HCT116 (cell line): ENCODE data around the gene CNBD2. TPM values are rescaled to one million over a fixed set of nuclear protein-coding genes. Genes with fewer than 3 reads are reported as not detected.

Experiments
- ATAC-seq: fragments of 200-7000 bp; cut with Tn5 transposase; 2 replicates; pipeline ENCODE4 v1.9.1; 2020; ENCODE audit warnings: mild to moderate bottlenecking, moderate library complexity
- BruUV-seq: library from RNA; stranded (reverse); fragments of 400-500 nt; replicated peaks from 2 replicates; lab custom pipeline; 2021; lab: Mats Ljungman, UMichigan
- CTCF ChIA-PET: fragments of 300-600 bp; sonication (Branson Sonifier 250); formaldehyde crosslinking; loops from one replicate; lab custom pipeline; 2021; ENCODE audit warnings: antibody characterized with exemption; lab: Charles Lee
- POLR2A ChIA-PET: fragments of 300-600, 350-600 bp; sonication (Branson Sonifier 250); formaldehyde crosslinking; loops from one replicate; lab custom pipeline; 2021; ENCODE audit warnings: antibody characterized with exemption; lab: Charles Lee
- RAD21 ChIA-PET, 2 experiments: fragments of 300-600 bp; sonication (Branson Sonifier 250); formaldehyde crosslinking; loops; one replicate each; lab custom pipeline; 2023; ENCODE audit warnings: low total read pairs in 2 of 2; ENCODE audit not compliant: uncharacterized antibody in 2 of 2, unreplicated experiment in 2 of 2, low non-redundant PET in 1 of 2; lab: Charles Lee
- DNase-seq: peaks from one replicate; pipeline ENCODE4 v3.0.0-alpha.2; 2010; ENCODE audit warnings: low read depth, low spot score
- H2AFZ ChIP-seq: fragments of 200-600 bp; shearing (Covaris generic), sonication (generic); 2 replicates; pipeline ENCODE4 v1.6.1; 2017; ENCODE audit warnings: low read depth, mixed run types, mixed read lengths, antibody characterized with exemption, low read length; ENCODE audit not compliant: poor library complexity, severe bottlenecking
- H3K27ac ChIP-seq: 2 replicates; pipeline ENCODE4 v1.5.1; 2012; ENCODE audit warnings: low read depth, low read length
- H3K27me3 ChIP-seq: fragments of 200-600 bp; sonication (generic); 2 replicates; pipeline ENCODE4 v1.6.1; 2016; ENCODE audit warnings: mixed run types, low read length, mixed read lengths; ENCODE audit not compliant: insufficient read depth
- H3K36me3 ChIP-seq, 2 experiments: fragments of 200-500 bp in 1 of 2; fragments of 200-600 bp in 1 of 2; sonication (Bioruptor generic) in 1 of 2; sonication (generic) in 1 of 2; 2 replicates each; pipeline versions ENCODE4 v1.5.1 to v1.6.1; 2014 to 2016; ENCODE audit warnings: low read length in 2 of 2, inconsistent platforms in 1 of 2, mixed read lengths in 1 of 2, mixed run types in 1 of 2; ENCODE audit not compliant: insufficient read depth in 2 of 2, control insufficient read depth in 1 of 2
- H3K4me1 ChIP-seq, 2 experiments: fragments of 200-600 bp in 1 of 2; sonication (generic) in 1 of 2; 2 replicates each; pipeline versions ENCODE4 v1.5.1 to v1.6.1; 2012 to 2017; ENCODE audit warnings: low read length in 2 of 2, inconsistent platforms in 1 of 2, mild to moderate bottlenecking in 1 of 2, mixed read lengths in 1 of 2, mixed run types in 1 of 2, moderate library complexity in 1 of 2; ENCODE audit not compliant: insufficient read depth in 2 of 2, control insufficient read depth in 1 of 2
- H3K4me2 ChIP-seq: fragments of 200-600 bp; sonication (generic); 2 replicates; pipeline ENCODE4 v1.6.1; 2017; ENCODE audit warnings: mixed run types, low read length, mixed read lengths
- H3K4me3 ChIP-seq, 2 experiments: fragments of 200-600 bp in 1 of 2; sonication (generic) in 1 of 2; replicated peaks in 1 of 2; 2 replicates each; pipeline ENCODE4 v1.5.1; 2011 to 2016; ENCODE audit warnings: low read length in 2 of 2, control low read depth in 1 of 2, low read depth in 1 of 2, mild to moderate bottlenecking in 1 of 2, mixed read lengths in 1 of 2, mixed run types in 1 of 2
- H3K79me2 ChIP-seq: fragments of 200-600 bp; sonication (generic); 2 replicates; pipeline ENCODE4 v1.6.1; 2017; ENCODE audit warnings: mild to moderate bottlenecking, mixed run types, low read length, moderate library complexity, mixed read lengths; ENCODE audit not compliant: insufficient read depth
- H3K9ac ChIP-seq: fragments of 200-600 bp; sonication (generic); 2 replicates; pipeline ENCODE4 v1.6.1; 2016; ENCODE audit warnings: low read length, mixed read lengths
- H3K9me2 ChIP-seq: fragments of 200-600 bp; sonication (generic), shearing (Covaris generic); 2 replicates; pipeline ENCODE4 v1.6.1; 2017; ENCODE audit warnings: mixed run types, mild to moderate bottlenecking, moderate library complexity; ENCODE audit not compliant: insufficient read depth
- H3K9me3 ChIP-seq, 2 experiments: fragments of 200-500 bp in 1 of 2; fragments of 200-600 bp in 1 of 2; sonication (Bioruptor generic) in 1 of 2; sonication (generic) in 1 of 2; 2 replicates each; pipeline ENCODE4 v1.6.1; 2014 to 2017; ENCODE audit warnings: low read length in 2 of 2, mixed read lengths in 2 of 2, inconsistent platforms in 1 of 2, low read depth in 1 of 2, mild to moderate bottlenecking in 1 of 2, mixed run types in 1 of 2, moderate library complexity in 1 of 2; ENCODE audit not compliant: control insufficient read depth in 1 of 2, insufficient read depth in 1 of 2
- H4K20me1 ChIP-seq: fragments of 200-600 bp; sonication (generic), shearing (Covaris generic); 2 replicates; pipeline ENCODE4 v1.6.1; 2017; ENCODE audit warnings: mixed run types, mild to moderate bottlenecking, moderate library complexity; ENCODE audit not compliant: insufficient read depth
- ATF3 ChIP-seq: IDR thresholded peaks from 2 replicates; pipeline ENCODE4 v1.6.1; 2012
- CBX3 ChIP-seq: IDR thresholded peaks from 2 replicates; pipeline ENCODE4 v1.6.1; 2012; ENCODE audit warnings: low read depth
- CEBPB ChIP-seq: IDR thresholded peaks from 2 replicates; pipeline ENCODE4 v1.6.1; 2012; ENCODE audit warnings: low read depth
- EGR1 ChIP-seq: IDR thresholded peaks from 2 replicates; pipeline ENCODE4 v1.6.1; 2012; ENCODE audit warnings: low read depth
- EZH2phosphoT487 ChIP-seq: fragments of 200-600 bp; IDR thresholded peaks from 2 replicates; pipeline ENCODE4 v1.6.1; 2018; ENCODE audit warnings: antibody characterized with exemption, borderline replicate concordance
- FOSL1 ChIP-seq: IDR thresholded peaks from 2 replicates; pipeline ENCODE4 v1.6.1; 2012; ENCODE audit warnings: low read depth
- JUND ChIP-seq: IDR thresholded peaks from 2 replicates; pipeline ENCODE4 v1.6.1; 2012
- POLR2A ChIP-seq: IDR thresholded peaks from 2 replicates; pipeline ENCODE4 v1.7.0; 2011; ENCODE audit warnings: borderline replicate concordance; ENCODE audit not compliant: insufficient read depth, insufficient read length; ENCODE audit errors: extremely low read depth
- POLR2AphosphoS5 ChIP-seq: IDR thresholded peaks from 2 replicates; pipeline ENCODE4 v1.6.1; 2011; ENCODE audit warnings: mild to moderate bottlenecking, low read depth, low read length, moderate library complexity
- RAD21 ChIP-seq: IDR thresholded peaks from 2 replicates; pipeline ENCODE4 v1.6.1; 2012; ENCODE audit warnings: low read depth, mild to moderate bottlenecking
- REST ChIP-seq: IDR thresholded peaks from 2 replicates; pipeline ENCODE4 v1.6.1; 2012; ENCODE audit warnings: low read depth
- SRF ChIP-seq: IDR thresholded peaks from 2 replicates; pipeline ENCODE4 v1.6.1; 2012; ENCODE audit warnings: low read depth
- YY1 ChIP-seq: IDR thresholded peaks from 2 replicates; pipeline ENCODE4 v1.6.1; 2011; ENCODE audit warnings: low read length, low read depth, moderate library complexity, mild to moderate bottlenecking; ENCODE audit not compliant: insufficient replicate concordance; ENCODE audit errors: extremely low read depth
- ZFX ChIP-seq: fragments of 450-650 bp; IDR thresholded peaks from 2 replicates; pipeline ENCODE4 v1.6.1; 2017
- intact Hi-C: fragments of 100-400 bp; cut with micrococcal nuclease; formaldehyde crosslinking; loops from 2 replicates; pipeline ENCODE4 v1.10.0; 2022
- total RNA-seq: library from RNA; stranded (reverse); gene quantifications from one replicate; pipeline ENCODE4 v1.2.1, GENCODE V29; 2021; ENCODE audit not compliant: unreplicated experiment
- TF ChIP-seq, protein P1 (sequence below), 3 experiments: fragments of 200-600 bp in 1 of 3; sonication (generic) in 1 of 3; IDR thresholded peaks in 2 of 3; conservative IDR thresholded peaks in 1 of 3; 2 replicates each; pipeline ENCODE4 v1.5.1; 2012 to 2017; ENCODE audit warnings: low read depth in 2 of 3, low read length in 2 of 3, antibody characterized with exemption in 1 of 3, borderline replicate concordance in 1 of 3, control low read depth in 1 of 3, mild to moderate bottlenecking in 1 of 3, mixed read lengths in 1 of 3, mixed run types in 1 of 3, moderate library complexity in 1 of 3; ENCODE audit not compliant: insufficient read depth in 1 of 3

CNBD2 gene
- total RNA-seq, 1 experiment from 2014 or later = 3.1 TPM

GRCh38 chr20:35934050-35934449 lies 34.3 kb upstream of the CNBD2 start (continued):
- TF ChIP-seq FOSL1 (no peak), ZFX (no peak), POLR2AphosphoS5 (no peak), EZH2phosphoT487 (no peak), CBX3 (no peak)

DNA sequence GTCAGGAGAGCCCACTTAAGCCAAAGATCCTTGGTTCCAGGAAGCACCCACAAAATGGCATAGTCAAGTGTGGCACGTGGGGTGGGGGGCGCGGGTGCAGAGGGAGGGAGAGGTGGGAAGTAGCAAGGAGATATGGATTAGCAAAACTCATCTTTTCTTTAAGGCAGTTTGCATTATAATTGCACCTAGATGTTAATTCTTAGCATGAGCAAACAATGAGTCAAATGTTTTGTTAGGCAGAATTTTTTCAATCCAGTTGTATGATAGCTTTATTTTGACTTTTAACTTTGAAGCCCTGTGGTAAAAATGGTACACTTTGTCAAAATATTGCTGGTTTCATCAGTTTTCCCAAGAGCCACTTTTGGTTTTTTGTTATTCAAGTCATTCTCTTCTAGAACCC lies 29.1 kb upstream of the CNBD2 start:
- BruUV-seq = no TSS peak
- Histone ChIP-seq H3K79me2 (no peaks in the 10 kb centered on the region), H3K4me3 (no peak overlapping the region), H3K4me2 (no peak overlapping the region), H3K36me3 (peaks cover 0 to 3% of the 10 kb centered on the region in 2 experiments; a peak in 1 of 4 replicates), H3K9ac (no peak overlapping the region), H3K9me2 (no peaks in the 10 kb centered on the region), H3K27me3 (no peaks in the 10 kb centered on the region), H4K20me1 (no peaks in the 10 kb centered on the region), H3K27ac (no peak overlapping the region), H3K9me3 (no peaks in the 10 kb centered on the region), H2AFZ (no peak overlapping the region), H3K4me1 (no peaks in the 10 kb centered on the region)
- TF ChIP-seq JUND (no peak), SRF (no peak), YY1 (no peak), RAD21 (no peak), POLR2AphosphoS5 (no peak), CEBPB (no peak), FOSL1 (no peak), REST (no peak), POLR2A (no peak), EZH2phosphoT487 (no peak), ZFX (no peak), EGR1 (no peak), ATF3 (no peak)
- TF ChIP-seq, protein P1, sequence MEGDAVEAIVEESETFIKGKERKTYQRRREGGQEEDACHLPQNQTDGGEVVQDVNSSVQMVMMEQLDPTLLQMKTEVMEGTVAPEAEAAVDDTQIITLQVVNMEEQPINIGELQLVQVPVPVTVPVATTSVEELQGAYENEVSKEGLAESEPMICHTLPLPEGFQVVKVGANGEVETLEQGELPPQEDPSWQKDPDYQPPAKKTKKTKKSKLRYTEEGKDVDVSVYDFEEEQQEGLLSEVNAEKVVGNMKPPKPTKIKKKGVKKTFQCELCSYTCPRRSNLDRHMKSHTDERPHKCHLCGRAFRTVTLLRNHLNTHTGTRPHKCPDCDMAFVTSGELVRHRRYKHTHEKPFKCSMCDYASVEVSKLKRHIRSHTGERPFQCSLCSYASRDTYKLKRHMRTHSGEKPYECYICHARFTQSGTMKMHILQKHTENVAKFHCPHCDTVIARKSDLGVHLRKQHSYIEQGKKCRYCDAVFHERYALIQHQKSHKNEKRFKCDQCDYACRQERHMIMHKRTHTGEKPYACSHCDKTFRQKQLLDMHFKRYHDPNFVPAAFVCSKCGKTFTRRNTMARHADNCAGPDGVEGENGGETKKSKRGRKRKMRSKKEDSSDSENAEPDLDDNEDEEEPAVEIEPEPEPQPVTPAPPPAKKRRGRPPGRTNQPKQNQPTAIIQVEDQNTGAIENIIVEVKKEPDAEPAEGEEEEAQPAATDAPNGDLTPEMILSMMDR (IDR thresholded peaks at IDR 0.05 in 2 of 3, conservative IDR thresholded peaks at IDR 0.05 in 1 of 3; ENCODE audit: borderline replicate concordance in 1 of 3, insufficient read depth in 1 of 3, low read depth in 2 of 3, low read length in 2 of 3) = no peak
- ChIA-PET POLR2A (no interaction called here), CTCF (no interaction called here), RAD21 (no interaction called here)
- ATAC-seq (no peak), DNase-seq (no peak)
- intact Hi-C loops = no loop called here
